ENCODE data around the gene STK40.

The STK40 gene

GRCh38 chr1:36369061-36369861, 16.5 kb downstream of the STK40 start:
- peak; percentile 47 for DNase-seq

- DNase-seq: no peak
These were observed 17.9 kb downstream of the STK40 start for GRCh38 chr1:36367798-36368197.

- no peak for DNase-seq
These were observed 18.7 kb downstream of the STK40 start for GRCh38 chr1:36367066-36367465.

- peak; percentile 50 for DNase-seq
These were observed 19.5 kb downstream of the STK40 start for GRCh38 chr1:36366091-36366661.

- DNase-seq: peak; percentile 79
These were observed 20.3 kb downstream of the STK40 start for GRCh38 chr1:36365381-36365780.

- DNase-seq: no peak
These were observed 25.7 kb downstream of the STK40 start for GRCh38 chr1:36359911-36360550.

- no peak for DNase-seq
These were observed 26.3 kb downstream of the STK40 start for GRCh38 chr1:36359383-36359782.

GRCh38 chr1:36358514-36359084, 27.1 kb downstream of the STK40 start:
- DNase-seq: no peak

GRCh38 chr1:36355811-36356210, 29.9 kb downstream of the STK40 start:
- no peak for DNase-seq

GRCh38 chr1:36354486-36354885, 31.2 kb downstream of the STK40 start:
- no peak for DNase-seq

GRCh38 chr1:36352910-36353878, 32.5 kb downstream of the STK40 start:
- DNase-seq: peak; percentile 74

GRCh38 chr1:36352125-36352909, 33.4 kb downstream of the STK40 start:
- peak; percentile 63 for DNase-seq

GRCh38 chr1:36351227-36351977, 34.3 kb downstream of the STK40 start:
- peak; percentile 89 for DNase-seq

GRCh38 chr1:36350659-36351226, 35.0 kb downstream of the STK40 start:
- DNase-seq: peak; percentile 75

GRCh38 chr1:36349839-36350238, 35.9 kb downstream of the STK40 start:
- no peak for DNase-seq

- peak; percentile 40 for DNase-seq
These were observed 36.5 kb downstream of the STK40 start for GRCh38 chr1:36349241-36349671.

GRCh38 chr1:36346741-36347370, 38.9 kb downstream of the STK40 start:
- no peak for DNase-seq

- DNase-seq: no peak
These were observed 40.4 kb downstream of the STK40 start for GRCh38 chr1:36345353-36345752.

GRCh38 chr1:36344395-36344680, 41.4 kb downstream of the STK40 start:
- no peak for DNase-seq
